ENCODE results near the gene ST7L.
A peak's percentile ranks its signal among the peaks of the same experiment; 100 is the strongest.
"Not testable (repeated sequence)": the region's sequence is repeated elsewhere in the genome, so short reads cannot be mapped to it uniquely, and the experiment has no call there.

ST7L gene

GRCh38 chr1:112634367-112634766 lies 15.4 kb upstream of the ST7L start:
- H3K27me3 ChIP-seq (ENCODE audit: insufficient read depth, low read length): no peaks in the 10 kb centered on the region
- no peaks in the 10 kb centered on the region for H3K4me1 ChIP-seq (ENCODE audit: insufficient read depth, low read length)
- H3K36me3 ChIP-seq (ENCODE audit: insufficient read depth, low read depth, low read length): peaks cover 17% of the 10 kb centered on the region
- H3K9ac ChIP-seq (ENCODE audit: low read depth, low read length): no peak overlapping the region
- no peak overlapping the region for H3K4me3 ChIP-seq (ENCODE audit: low read length)
- H3K27ac ChIP-seq (ENCODE audit: low read length): no peak overlapping the region
- H3K9me3 ChIP-seq (ENCODE audit: insufficient read depth, low read depth, low read length): peaks cover 4% of the 10 kb centered on the region; the same call in 1 of the 2 replicates

- Histone ChIP-seq H3K27ac (ENCODE audit: low read length) (no peak overlapping the region), H3K9me3 (ENCODE audit: insufficient read depth, low read depth, low read length) (no peaks in the 10 kb centered on the region), H3K36me3 (ENCODE audit: insufficient read depth, low read depth, low read length) (peaks cover 17% of the 10 kb centered on the region), H3K4me3 (ENCODE audit: low read length) (no peak overlapping the region), H3K27me3 (ENCODE audit: insufficient read depth, low read length) (no peaks in the 10 kb centered on the region), H3K9ac (ENCODE audit: low read depth, low read length) (no peak overlapping the region), H3K4me1 (ENCODE audit: insufficient read depth, low read length) (no peaks in the 10 kb centered on the region)
These were observed 14.7 kb upstream of the ST7L start for GRCh38 chr1:112633628-112634027.

DNA sequence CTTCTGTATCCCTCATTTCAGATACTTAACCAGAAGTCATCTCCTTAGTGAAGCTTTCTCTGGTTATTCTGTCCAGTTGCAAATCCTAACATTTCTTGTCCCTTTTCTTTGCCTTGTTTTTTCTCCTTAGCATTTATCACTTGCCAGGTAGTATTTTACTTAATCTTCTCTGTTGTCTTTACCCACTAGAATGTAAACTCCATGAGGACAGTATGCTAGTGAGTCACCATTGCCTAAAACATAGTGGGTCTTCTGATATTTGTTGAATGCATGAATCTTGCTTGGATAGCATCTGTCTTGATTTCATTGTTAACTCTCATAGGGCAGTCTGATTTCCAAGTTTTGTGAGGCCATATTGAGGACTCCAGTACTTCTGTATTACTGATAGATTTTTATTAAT lies 10.3 kb upstream of the ST7L start:
- no peaks in the 10 kb centered on the region for H3K4me1 ChIP-seq (ENCODE audit: insufficient read depth, low read length)
- H3K27ac ChIP-seq (ENCODE audit: low read length): no peak overlapping the region
- H3K27me3 ChIP-seq (ENCODE audit: insufficient read depth, low read length): no peaks in the 10 kb centered on the region
- H3K9me3 ChIP-seq (ENCODE audit: insufficient read depth, low read depth, low read length): no peaks in the 10 kb centered on the region
- H3K9ac ChIP-seq (ENCODE audit: low read depth, low read length): no peak overlapping the region
- H3K36me3 ChIP-seq (ENCODE audit: insufficient read depth, low read depth, low read length): peaks cover 31% of the 10 kb centered on the region; the same call in 1 of the 2 replicates
- no peak overlapping the region for H3K4me3 ChIP-seq (ENCODE audit: low read length)

GRCh38 chr1:112628516-112628915 lies 9.6 kb upstream of the ST7L start:
- H3K27ac ChIP-seq (ENCODE audit: low read length): no peak overlapping the region
- H3K9me3 ChIP-seq (ENCODE audit: insufficient read depth, low read depth, low read length): no peaks in the 10 kb centered on the region
- H3K9ac ChIP-seq (ENCODE audit: low read depth, low read length): no peak overlapping the region
- H3K4me3 ChIP-seq (ENCODE audit: low read length): no peak overlapping the region
- peaks cover 31% of the 10 kb centered on the region; the same call in 1 of the 2 replicates for H3K36me3 ChIP-seq (ENCODE audit: insufficient read depth, low read depth, low read length)
- no peaks in the 10 kb centered on the region for H3K27me3 ChIP-seq (ENCODE audit: insufficient read depth, low read length)
- no peaks in the 10 kb centered on the region for H3K4me1 ChIP-seq (ENCODE audit: insufficient read depth, low read length)

DNA sequence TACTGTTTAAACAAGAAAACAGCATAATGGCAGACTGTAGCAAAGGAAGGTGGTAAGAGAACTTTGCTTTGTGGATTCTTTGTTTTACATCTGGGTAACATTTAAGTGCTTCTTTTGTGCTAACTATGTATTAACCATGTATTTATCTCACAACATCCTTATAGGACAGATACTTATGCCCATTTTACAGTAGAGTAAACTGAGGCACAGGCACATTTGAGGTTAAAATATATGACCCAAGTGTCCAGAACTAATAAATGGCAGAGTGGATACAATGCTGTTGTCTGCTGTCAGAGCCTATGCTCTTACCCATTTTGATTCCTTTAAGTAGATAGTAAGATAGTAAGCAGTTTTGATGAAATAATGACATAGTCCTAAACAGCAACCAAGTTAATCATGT lies 7.9 kb upstream of the ST7L start:
- Histone ChIP-seq H3K27ac (ENCODE audit: low read length) (no peak overlapping the region), H3K4me3 (ENCODE audit: low read length) (no peak overlapping the region), H3K27me3 (ENCODE audit: insufficient read depth, low read length) (no peaks in the 10 kb centered on the region), H3K4me1 (ENCODE audit: insufficient read depth, low read length) (no peaks in the 10 kb centered on the region), H3K9me3 (ENCODE audit: insufficient read depth, low read depth, low read length) (no peaks in the 10 kb centered on the region), H3K36me3 (ENCODE audit: insufficient read depth, low read depth, low read length) (peaks cover 31% of the 10 kb centered on the region; the same call in 1 of the 2 replicates), H3K9ac (ENCODE audit: low read depth, low read length) (no peak overlapping the region)

DNA sequence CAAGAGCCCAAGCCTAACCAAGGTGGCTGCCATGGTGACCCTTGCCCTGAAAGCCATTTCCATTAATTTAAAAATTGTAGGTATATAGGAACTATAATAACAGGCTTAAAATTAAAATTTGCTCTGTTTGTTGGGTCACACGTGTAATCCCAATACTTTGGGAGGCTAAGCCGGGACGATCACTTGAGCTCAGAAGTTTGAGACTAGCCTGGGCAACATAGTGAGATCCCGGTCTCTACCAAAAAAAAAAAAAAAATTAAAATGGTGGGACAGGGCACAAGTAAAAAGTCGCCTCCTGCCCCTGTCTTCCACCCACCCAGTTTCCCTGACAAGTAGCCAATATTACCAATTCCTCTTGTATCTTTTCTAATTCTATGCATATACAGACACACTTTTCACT lies 7.3 kb upstream of the ST7L start:
- no peaks in the 10 kb centered on the region for H3K27me3 ChIP-seq (ENCODE audit: insufficient read depth, low read length)
- no peaks in the 10 kb centered on the region for H3K9me3 ChIP-seq (ENCODE audit: insufficient read depth, low read depth, low read length)
- no peak overlapping the region for H3K27ac ChIP-seq (ENCODE audit: low read length)
- H3K36me3 ChIP-seq (ENCODE audit: insufficient read depth, low read depth, low read length): peaks cover 27% of the 10 kb centered on the region; the same call in 1 of the 2 replicates
- no peak overlapping the region for H3K9ac ChIP-seq (ENCODE audit: low read depth, low read length)
- H3K4me3 ChIP-seq (ENCODE audit: low read length): no peak overlapping the region
- peaks cover 2% of the 10 kb centered on the region; the same call in 1 of the 2 replicates for H3K4me1 ChIP-seq (ENCODE audit: insufficient read depth, low read length)

GRCh38 chr1:112625696-112626095 lies 6.8 kb upstream of the ST7L start:
- no peaks in the 10 kb centered on the region for H3K27me3 ChIP-seq (ENCODE audit: insufficient read depth, low read length)
- H3K9me3 ChIP-seq (ENCODE audit: insufficient read depth, low read depth, low read length): no peaks in the 10 kb centered on the region
- H3K9ac ChIP-seq (ENCODE audit: low read depth, low read length): no peak overlapping the region
- no peak overlapping the region for H3K4me3 ChIP-seq (ENCODE audit: low read length)
- no peak overlapping the region for H3K27ac ChIP-seq (ENCODE audit: low read length)
- H3K36me3 ChIP-seq (ENCODE audit: insufficient read depth, low read depth, low read length): peaks cover 22% of the 10 kb centered on the region; the same call in 1 of the 2 replicates
- peaks cover 3% of the 10 kb centered on the region for H3K4me1 ChIP-seq (ENCODE audit: insufficient read depth, low read length)

DNA sequence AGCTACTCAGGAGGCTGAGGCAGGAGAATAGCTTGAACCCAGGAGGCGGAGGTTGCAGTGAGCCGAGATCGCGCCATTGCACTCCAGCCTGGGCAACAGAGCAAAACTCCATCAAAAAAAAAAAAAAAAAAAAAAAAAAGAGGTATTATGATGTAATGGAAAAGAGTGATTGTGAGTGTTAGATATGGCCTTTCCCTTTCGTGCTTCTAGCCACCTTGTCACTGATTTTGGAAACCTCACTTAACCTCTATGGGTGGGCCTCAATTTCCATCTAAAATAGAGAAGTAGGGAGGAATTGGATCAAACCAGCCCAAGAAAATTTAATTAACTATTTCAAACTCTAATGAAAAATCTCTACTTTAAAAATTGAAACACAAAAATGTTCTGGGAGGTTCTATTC lies 5.6 kb upstream of the ST7L start:
- H3K4me1 ChIP-seq (ENCODE audit: insufficient read depth, low read length); H3K9ac ChIP-seq (ENCODE audit: low read depth, low read length); H3K9me3 ChIP-seq (ENCODE audit: insufficient read depth, low read depth, low read length); H3K27me3 ChIP-seq (ENCODE audit: insufficient read depth, low read length); H3K4me3 ChIP-seq (ENCODE audit: low read length); H3K27ac ChIP-seq (ENCODE audit: low read length): not testable (repeated sequence)
- peaks cover 18% of the 10 kb centered on the region; the same call in 1 of the 2 replicates for H3K36me3 ChIP-seq (ENCODE audit: insufficient read depth, low read depth, low read length)

DNA sequence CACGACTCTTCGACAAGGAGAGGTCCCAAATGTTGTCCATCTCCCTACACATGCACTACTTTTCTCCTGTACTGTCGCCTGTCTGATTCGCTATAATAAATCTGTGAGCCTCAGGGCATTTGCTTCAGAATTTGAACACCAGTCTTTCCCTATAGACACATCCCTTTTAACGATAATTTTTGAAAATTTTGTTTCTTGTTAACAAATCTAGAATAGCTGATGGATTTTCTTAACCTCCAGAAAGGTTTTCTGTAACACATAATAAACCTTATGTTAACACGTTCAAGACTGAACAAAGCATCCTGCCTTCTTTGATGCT lies 1.4 kb upstream of the ST7L start:
- no peaks in the 10 kb centered on the region for H3K27me3 ChIP-seq (ENCODE audit: insufficient read depth, low read length)
- H3K27ac ChIP-seq (ENCODE audit: low read length): peak overlapping the region; percentile 99
- H3K4me3 ChIP-seq (ENCODE audit: low read length): peak overlapping the region; percentile 97
- H3K4me1 ChIP-seq (ENCODE audit: insufficient read depth, low read length): peaks cover 5% of the 10 kb centered on the region
- no peaks in the 10 kb centered on the region for H3K9me3 ChIP-seq (ENCODE audit: insufficient read depth, low read depth, low read length)
- H3K9ac ChIP-seq (ENCODE audit: low read depth, low read length): peak overlapping the region; percentile 99
- H3K36me3 ChIP-seq (ENCODE audit: insufficient read depth, low read depth, low read length): peaks cover 12% of the 10 kb centered on the region; the same call in 1 of the 2 replicates

DNA sequence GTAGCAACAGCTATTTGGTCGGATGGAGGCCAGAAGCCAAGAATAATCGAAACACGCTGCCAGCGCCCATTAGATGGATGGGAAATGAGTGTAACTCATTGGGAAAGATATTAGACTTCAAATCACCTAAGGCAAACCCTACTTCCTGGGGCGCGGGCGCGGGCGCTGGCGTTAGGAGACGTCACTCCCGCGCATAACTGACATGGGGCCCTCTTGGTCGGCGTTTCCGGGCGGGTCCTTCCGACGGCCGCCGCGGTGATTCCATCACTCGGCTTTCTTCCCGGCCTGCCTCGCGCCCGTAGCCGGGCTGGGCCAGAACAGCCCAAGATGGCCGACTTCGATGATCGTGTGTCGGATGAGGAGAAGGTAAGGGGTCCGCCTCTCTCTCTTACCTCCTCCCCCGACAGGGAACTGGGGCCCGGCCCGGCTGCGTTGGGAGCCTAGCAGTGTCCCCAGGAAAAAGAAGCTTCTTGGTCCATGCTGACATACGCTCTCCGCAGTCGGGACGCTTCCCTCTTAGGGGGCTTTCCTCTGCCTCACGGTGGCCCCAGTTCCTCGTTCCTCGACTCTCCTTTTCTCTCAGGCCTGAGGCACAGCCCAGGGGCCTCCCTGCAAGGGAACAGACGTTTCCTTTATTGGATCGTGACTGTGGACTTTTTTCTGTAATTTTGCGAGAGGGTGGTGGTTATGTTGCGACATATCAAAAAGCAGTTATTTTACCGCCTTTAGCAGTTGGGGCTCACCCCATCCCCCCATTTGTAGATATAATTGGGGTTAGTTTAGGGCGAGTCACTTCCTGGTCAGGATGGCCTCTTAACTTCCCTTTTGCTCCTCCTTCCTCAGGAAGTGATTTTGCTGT lies 806 bp upstream of the ST7L start, which contains the start of gene CAPZA1:
Gene CAPZA1 (plus strand): TSS at position 315 of the 859 bp plus-strand sequence. CDS start 13 bp downstream, at position 328.
- Histone ChIP-seq H3K36me3 (ENCODE audit: insufficient read depth, low read depth, low read length) (peaks cover 12% of the 10 kb centered on the region; the same call in 1 of the 2 replicates), H3K9me3 (ENCODE audit: insufficient read depth, low read depth, low read length) (no peaks in the 10 kb centered on the region), H3K27me3 (ENCODE audit: insufficient read depth, low read length) (no peaks in the 10 kb centered on the region), H3K9ac (ENCODE audit: low read depth, low read length) (peak within 1 kb of the TSS; percentile 99), H3K4me3 (ENCODE audit: low read length) (peak within 1 kb of the TSS; percentile 97), H3K27ac (ENCODE audit: low read length) (peak within 1 kb of the TSS; percentile 99), H3K4me1 (ENCODE audit: insufficient read depth, low read length) (peaks cover 5% of the 10 kb centered on the region)

GRCh38 chr1:112618114-112618720 lies 724 bp downstream of the ST7L start:
- Histone ChIP-seq H3K4me3 (ENCODE audit: low read length) (peak overlapping the region; percentile 97), H3K27ac (ENCODE audit: low read length) (peak overlapping the region; percentile 99)

More at GRCh38 chr1:112618114-112618720, 724 bp downstream of the ST7L start:
- H3K4me1 ChIP-seq (ENCODE audit: insufficient read depth, low read length): peaks cover 5% of the 10 kb centered on the region
- H3K36me3 ChIP-seq (ENCODE audit: insufficient read depth, low read depth, low read length): peaks cover 23% of the 10 kb centered on the region
- H3K9ac ChIP-seq (ENCODE audit: low read depth, low read length): peak overlapping the region; percentile 99
- no peaks in the 10 kb centered on the region for H3K9me3 ChIP-seq (ENCODE audit: insufficient read depth, low read depth, low read length)
- H3K27me3 ChIP-seq (ENCODE audit: insufficient read depth, low read length): no peaks in the 10 kb centered on the region
